GM21723 (cell line): ENCODE measurements around the gene ARL9.
"Not testable (repeated sequence)": the region's sequence is repeated elsewhere in the genome, so short reads cannot be mapped to it uniquely, and the experiment has no call there.

Experiments used
- ATAC-seq: cut with Tn5 transposase; IDR thresholded peaks from one replicate; pipeline ENCODE4 v1.9.1; 2021; ENCODE audit warnings: mild to moderate bottlenecking, moderate library complexity; ENCODE audit not compliant: unreplicated experiment

Gene ARL9

GRCh38 chr4:56505269-56506130, at the start of gene ARL9:
Gene ARL9 (plus strand): TSS chr4:56505791. CDS start chr4:56505863, 72 bp downstream.
- ATAC-seq: peak; percentile 58

DNA sequence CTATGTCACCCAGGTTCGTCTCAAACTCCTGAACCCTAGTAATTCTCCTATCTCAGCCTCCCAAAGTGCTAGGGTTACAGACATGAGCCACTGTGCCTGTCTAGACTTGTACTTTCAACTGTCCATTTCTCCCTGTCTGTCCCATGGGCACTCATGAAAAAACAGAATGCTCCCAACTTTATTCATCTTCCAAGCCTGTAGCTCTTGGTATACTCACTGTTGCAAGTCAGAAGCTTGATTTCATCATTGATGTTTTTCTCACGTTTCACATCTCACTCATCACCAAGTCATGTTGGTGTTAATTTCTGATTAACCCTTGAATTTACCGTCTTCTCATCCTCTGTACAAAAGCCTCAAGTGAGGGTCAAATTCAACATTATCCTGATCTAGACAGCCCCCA, 45.5 kb upstream of the ARL9 start:
- no peak for ATAC-seq

DNA sequence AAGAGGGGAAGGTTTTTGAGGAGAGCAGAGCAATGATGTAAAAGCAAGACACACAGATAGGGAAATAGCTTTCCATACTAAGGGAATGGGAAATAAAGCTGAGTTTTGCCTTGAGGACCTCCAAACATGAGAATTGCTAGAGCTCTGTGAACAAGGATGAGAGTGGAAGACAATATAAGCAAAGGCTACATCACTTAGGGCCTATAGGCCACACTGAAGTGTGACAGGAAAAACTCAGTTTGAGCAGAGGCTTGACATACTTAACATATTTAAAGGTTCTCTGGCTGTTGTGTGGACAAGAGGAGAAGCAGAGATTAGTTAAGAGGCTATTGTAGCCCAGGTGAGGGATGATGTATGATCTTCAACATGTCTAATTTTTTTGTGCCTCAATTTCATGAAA, 43.4 kb upstream of the ARL9 start:
- ATAC-seq: no peak

DNA sequence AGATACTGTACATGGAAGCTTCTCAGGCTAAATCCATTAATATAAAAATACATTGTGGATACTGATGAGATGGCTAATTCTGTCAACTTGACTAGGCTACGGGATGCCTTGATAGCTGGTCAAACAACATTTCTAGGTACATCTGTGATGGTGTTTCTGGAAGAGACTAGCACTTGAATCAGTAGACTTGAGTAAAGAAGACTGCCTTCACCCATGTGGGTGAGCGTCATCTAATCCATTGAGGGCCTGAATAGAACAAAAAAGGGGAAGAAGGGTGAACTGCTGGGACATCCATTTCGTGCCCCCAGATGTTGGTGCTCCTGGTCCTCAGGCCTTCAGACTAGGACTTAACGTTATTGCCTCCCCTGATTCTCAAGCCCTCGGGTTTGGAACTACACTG, 41.9 kb upstream of the ARL9 start:
- no peak for ATAC-seq

- ATAC-seq: no peak
Observed at GRCh38 chr4:56464581-56464980, 41.0 kb upstream of the ARL9 start.

DNA sequence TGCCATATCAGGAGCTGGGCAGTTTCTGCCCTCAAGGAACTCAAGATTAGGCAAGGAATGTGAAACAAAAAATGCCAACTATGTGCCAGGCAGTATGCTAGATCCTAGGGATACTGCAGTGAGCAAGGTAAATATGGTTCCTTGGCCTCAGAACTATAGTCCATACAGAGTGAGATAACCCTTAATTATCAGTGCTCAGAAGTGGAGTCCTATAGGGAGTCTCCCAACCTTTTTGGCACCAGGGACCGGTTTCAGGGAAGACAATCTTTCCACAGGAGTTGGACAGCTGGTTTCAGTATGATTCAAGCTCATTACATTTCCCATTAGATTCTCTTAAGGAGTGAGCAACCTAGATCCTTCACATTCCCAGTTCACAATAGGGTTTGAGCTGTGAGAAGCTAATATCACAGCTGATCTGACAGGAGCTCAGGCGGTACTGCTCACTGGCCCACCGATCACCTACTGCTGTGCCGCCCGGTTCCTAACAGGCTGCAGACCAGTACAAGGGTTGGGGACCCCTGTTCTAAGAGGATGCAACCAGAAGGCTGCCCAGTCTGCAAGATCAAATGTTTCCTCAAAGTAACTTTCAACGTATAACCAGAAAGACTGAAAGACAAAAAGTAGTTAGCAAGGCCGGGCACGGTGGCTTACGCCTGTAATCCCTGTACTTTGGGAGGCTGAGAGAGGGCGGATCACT, 39.8 kb upstream of the ARL9 start:
- no peak for ATAC-seq

- ATAC-seq: not testable (repeated sequence)
Observed at GRCh38 chr4:56466296-56466761, 39.3 kb upstream of the ARL9 start.

GRCh38 chr4:56466910-56467283, 38.7 kb upstream of the ARL9 start:
- no peak for ATAC-seq

DNA sequence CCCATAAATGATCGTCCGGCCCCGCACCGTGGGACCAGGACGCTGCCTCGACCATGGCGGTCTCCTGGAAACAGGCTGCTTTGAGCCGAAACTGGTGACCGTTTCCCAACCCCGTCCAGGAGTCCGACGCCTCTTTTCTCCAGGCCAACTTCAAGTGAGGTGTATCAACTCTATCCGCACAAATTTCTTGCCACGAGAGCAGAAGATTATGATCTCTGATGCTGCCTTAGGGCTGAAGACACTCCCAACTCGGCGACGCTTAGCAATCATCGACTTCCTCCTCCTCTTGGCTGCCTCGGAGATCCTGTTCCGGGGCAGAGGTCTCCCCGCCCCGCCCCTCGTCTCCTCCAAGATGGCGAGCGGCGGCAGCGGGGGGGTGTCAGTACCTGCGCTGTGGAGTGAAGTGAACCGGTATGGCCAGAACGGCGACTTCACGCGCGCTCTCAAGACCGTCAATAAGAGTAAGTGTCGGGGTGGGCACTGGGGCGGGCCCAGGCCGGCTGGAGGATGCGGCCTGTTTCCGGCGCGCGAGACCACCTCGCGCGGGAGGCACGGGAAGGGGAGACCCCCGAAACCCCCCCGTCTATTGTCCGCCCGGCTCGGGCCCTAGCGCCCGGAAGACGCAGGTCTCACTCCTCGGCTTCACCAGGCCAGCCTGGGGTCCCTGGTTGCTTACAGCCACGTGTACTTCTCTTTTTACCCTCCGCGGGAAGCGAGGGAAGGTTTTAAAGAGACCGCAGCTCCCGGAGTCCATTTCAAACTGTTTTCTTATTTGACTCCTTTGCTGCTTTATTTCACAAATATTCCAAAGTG, 38.1 kb upstream of the ARL9 start, which contains the start of gene SRP72:
SRP72 (plus strand) TSS at position 334 of the 813 bp plus-strand sequence; CDS start at position 353, 19 bp downstream.
- ATAC-seq: peak; percentile 94

DNA sequence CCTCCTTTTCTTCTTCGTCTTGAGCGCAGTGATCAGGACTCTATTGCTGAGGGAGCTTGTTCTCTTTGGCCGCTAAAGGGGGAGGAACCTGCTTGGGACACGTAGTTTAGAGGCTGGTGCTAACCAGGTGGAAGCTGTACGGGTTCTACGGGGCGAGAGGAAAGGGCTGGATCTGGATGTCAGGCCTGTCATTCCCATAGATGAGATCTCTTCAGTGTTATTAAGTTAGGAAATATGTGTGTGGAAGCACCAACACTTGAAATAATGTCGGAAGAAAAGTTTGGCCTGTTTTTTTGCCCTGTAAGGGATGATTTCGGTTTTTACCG, 37.5 kb upstream of the ARL9 start:
- ATAC-seq: peak; percentile 62

GRCh38 chr4:56469489-56470210, 35.9 kb upstream of the ARL9 start:
- no peak for ATAC-seq

DNA sequence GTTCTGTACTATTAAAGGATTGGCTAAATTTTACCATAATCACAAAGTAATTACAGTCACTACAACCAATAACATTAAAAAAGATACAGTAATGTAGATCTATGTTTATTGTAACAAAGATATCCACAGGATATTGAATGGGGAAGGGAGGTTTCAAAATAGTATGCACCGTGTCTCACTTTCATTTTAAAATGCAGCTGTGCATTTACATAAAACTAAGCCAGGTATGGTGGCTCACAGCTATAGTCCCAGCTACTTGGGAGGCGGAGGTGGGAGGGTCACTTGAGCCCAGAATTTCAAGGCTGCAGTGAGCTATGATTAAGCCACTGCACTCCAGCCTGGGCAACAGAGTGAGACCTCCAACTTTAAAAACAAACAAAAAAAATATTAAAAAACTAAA, 29.7 kb upstream of the ARL9 start:
- ATAC-seq: peak; percentile 94

DNA sequence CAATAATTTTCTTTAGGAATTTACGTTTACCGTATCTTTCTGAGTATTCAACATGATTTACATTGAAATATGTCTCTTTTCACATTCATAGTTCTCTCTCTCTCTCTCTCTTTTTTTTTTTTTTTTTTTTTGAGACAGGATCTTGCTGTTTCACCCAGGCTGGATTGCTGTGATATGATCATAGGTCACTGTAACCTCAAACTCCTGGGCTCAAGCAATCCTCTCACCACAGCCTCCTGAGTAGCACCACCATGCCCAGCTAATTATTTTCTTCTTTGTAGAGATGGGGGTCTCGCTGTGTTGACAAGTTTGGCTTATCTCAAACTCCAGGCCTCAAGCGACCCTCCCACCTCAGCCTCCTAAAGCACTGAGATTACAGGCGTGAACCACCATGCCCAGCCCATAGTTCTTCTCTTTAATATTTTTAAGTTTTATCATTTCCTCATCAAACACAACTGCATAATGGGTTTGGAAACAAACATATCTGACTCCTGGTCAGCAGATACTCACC, 28.3 kb upstream of the ARL9 start:
- ATAC-seq: no peak

- no peak for ATAC-seq
Observed at GRCh38 chr4:56480691-56481090, 24.9 kb upstream of the ARL9 start.

- ATAC-seq: no peak
Observed at GRCh38 chr4:56496241-56496640, 9.3 kb upstream of the ARL9 start.

- ATAC-seq: no peak
Observed at GRCh38 chr4:56511098-56511497, 5.5 kb downstream of the ARL9 start.

DNA sequence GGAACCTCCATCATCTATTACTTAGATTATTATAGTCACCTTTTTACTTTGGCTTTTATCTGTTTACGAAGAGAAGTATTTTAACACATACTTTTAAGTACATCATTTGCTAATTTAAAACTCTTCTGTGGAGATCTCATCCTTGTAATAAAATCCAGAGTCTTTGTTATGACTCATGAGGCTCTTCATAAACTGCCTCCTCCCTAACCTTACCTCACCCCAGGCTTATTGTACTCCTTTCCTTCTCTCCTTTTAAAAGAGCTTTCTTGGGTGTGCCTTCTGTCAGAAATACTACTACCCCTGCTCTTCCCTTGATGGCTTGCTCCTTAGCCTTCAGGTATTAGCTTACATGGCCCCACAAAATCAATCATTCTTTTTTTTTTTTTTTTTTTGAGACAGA, 6.6 kb downstream of the ARL9 start:
- ATAC-seq: no peak

DNA sequence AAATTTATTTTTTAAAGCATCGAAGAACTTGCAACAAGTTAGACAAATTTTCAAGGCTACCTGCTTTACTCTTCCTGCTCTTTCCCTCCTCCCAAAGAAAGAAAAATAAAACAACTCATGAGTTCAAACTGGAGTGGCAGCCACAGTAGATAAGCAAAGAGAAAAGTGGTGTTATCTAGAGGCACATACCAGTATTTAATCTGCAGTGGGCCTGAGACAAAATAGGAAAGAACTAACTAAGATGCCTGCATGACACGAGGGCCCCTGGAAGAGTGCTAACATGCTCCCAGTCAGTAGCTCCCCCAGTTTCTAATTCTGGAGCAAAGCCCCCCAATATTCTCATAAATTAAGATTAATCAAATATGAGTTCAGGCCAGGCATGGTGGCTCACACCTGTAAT, 7.9 kb downstream of the ARL9 start:
- no peak for ATAC-seq

GRCh38 chr4:56530269-56531148, 24.9 kb downstream of the ARL9 start:
- ATAC-seq: peak; percentile 95
